Stimulated activated CD8-positive, alpha-beta memory T cell treated with anti-CD3 and anti-CD28 coated beads, Interleukin-7, amount 100 ng/mL, for 48 hours (primary cell): ENCODE results near the gene C11orf91.
"Not testable (repeated sequence)": the region's sequence is repeated elsewhere in the genome, so short reads cannot be mapped to it uniquely, and the experiment has no call there.

Source experiments
- DNase-seq, 2 donors: peaks; one replicate each; pipeline ENCODE4 v3.0.0-alpha.2; 2020; ENCODE audit warnings: low read depth in 1 of 2; ENCODE audit errors: extremely low read depth in 1 of 2

C11orf91 gene, protein sequence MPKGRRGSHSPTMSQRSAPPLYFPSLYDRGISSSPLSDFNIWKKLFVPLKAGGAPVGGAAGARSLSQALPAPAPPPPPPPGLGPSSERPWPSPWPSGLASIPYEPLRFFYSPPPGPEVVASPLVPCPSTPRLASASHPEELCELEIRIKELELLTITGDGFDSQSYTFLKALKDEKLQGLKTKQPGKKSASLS

DNA sequence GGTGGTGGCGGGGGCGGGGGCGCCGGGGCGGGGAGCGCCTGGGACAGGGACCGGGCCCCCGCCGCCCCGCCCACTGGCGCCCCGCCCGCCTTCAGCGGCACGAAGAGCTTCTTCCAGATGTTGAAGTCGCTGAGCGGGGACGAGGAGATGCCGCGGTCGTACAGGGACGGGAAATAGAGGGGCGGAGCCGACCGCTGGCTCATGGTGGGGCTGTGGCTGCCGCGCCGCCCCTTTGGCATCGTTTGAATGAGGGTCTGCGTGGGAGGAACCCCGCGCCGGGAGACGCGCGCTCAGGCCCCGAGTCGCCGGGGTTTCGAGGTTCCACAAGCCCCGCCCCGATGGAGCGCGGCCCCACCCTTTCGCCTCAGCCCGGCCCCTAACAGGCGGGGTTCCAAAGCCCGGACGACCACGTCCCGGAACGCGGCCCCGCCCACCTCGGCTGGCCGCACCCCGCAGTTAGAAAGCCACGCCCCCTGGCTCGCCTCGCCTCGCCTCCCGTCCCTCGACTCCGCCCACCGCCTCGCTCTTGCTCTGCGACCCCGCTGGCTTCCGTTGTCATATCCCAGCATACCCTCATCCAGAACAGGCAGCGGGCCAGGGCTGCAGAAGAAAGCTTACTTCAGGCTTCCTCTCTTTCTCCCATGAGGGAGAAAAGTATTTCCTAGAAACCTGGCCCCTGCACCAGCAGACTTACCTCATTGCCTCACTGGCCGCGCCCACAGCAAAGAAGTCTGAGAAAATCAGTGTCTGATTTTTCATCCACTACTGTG lies at the start of gene C11orf91:
C11orf91 (minus strand) TSS at position 325 of the 770 bp plus-strand sequence; CDS start at position 239, 86 bp downstream.
- peak; percentile 84 to 90 for DNase-seq

DNA sequence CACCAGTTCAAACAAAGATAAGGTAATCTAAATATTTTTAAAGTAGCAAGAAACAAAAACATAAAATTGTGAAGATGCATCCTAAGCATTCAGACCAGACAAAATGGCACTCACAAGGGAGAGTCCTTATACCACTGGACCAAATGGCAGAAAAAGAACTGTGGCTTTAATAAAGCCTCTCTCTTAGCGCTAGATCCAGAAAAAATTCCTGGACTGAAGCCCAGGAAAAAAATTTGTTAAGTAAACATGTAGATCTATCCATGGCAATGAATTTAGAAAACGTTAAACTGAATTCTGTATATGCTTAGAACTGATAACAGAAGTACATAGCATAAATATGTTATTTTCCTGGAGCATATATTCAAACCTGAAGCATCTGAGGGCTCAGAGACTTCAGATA lies 47.4 kb upstream of the C11orf91 start:
- DNase-seq, result no peak

DNA sequence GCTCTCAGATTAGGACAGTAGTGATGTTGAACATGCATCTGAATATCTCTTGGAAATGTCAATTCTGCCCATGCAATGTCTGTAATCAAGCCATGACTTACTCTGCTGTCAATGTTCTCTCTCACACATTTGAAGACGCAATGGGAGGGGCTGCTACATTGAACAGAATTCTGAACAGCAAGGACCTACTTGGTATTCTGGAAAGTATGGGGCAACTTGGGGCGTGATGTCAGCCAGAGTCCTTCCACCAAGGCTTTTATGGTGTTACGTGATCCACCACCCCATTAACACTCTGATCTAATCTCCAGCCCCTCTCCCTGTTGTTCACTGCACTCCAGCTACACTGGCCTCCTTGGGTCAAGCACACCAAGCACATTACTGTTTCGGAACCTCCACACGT lies 42.7 kb upstream of the C11orf91 start:
- DNase-seq, result no peak

DNA sequence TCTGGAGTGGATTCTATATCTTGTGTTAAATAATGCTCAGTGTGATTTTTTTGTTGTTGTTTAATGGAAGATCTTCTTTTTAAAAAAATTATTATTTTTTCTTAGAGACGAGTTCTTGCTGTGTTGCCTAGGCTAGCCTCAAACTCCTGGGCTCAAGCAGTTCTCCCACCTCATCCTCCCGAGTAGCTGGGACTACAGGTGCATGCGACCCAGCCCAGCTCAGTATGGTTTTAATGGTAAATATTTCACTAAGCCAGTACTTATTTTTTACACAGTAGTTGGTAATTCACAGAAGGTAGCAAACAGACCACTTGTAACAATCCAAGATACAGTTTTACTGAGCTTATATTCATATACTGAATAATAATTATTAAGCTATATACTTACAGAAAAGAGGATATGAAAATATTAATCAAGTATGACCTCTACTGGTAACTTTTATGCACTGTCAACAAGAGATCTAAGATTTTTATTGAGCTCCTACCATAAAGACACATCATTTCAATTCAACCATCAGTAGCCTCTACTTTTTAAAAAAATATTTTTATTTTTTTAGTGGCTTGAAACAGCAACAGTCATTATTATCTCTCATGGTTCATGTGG lies 41.7 kb upstream of the C11orf91 start:
- DNase-seq, result no peak

DNA sequence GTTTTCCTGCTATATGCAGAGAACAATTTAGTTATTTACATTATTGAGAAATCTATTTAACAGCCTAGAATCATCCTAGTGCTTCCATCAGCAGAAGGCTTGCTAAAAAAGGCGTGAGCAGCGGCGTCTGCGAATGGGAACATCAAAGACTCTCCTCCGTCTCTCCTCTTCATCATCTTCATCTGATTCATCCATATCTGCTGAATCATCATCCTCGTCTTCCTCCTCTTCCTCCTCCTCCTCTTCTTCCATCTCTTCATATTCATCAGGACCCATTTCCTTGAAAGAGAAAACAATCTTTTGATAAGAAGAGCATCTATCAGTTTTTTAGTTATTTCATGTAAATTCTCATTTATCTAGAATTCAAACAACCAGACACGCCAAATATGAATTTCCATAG lies 41.2 kb upstream of the C11orf91 start:
- DNase-seq, result no peak

DNA sequence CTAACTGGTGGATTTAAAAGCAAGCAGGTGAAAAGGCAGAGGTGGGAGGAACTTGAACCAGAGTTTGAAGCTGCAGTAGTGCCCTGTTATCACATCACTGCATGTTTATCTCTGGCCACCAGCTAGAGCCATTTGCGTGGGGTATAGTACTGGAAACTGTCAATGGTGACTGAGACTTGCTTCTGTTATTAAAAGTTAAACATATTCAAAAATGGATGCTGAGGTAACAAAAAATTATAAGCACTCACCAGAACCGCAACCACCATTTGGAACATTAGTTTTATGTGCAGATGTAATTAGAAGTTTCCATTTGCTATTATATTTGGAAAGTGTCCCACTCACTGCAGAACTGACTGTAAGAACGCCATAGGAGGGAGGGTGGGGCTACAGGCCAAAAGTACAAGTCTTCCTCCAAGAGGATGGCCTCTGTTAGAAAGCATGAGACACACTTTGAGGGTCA lies 36.8 kb upstream of the C11orf91 start:
- no peak for DNase-seq

DNA sequence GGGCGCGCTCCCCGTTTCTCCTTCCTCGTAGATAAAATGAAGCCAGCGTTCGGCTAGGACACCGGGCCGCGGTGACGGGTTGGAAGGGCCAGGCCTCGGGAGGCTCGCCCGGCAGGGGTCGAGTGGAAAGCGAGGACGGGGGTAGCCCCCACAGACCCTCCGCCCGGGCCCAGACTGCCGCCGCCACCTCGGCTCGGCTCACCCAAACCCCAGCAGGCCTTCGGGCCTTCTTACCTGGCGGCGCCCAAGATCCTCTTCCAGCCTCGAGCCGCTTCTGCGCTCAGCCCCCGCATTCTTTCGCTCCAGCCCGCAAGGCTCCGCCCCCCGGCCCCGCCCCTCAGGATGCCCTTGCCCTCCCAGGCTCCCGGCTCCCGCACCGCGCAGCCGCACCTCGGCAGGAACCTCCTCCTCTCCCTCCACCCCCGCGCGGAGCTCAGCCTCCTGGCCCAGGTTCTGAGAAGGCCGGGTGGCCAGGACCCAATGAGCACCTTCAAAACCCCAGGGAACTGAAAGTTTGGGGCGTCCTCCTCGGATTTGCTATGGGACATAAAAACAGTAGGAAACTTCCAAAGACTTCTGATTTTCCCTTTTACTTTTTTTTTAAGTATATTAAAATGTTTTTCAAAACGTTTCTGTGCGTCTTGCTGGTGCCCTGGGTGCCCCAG lies 35.7 kb upstream of the C11orf91 start, which contains the start of gene CD59:
CD59 (minus strand) TSS at position 276 of the 665 bp plus-strand sequence. CDS start 13,978 bp downstream, outside the sequence.
- DNase-seq, result peak in 1 of 2 donors; percentile 81

DNA sequence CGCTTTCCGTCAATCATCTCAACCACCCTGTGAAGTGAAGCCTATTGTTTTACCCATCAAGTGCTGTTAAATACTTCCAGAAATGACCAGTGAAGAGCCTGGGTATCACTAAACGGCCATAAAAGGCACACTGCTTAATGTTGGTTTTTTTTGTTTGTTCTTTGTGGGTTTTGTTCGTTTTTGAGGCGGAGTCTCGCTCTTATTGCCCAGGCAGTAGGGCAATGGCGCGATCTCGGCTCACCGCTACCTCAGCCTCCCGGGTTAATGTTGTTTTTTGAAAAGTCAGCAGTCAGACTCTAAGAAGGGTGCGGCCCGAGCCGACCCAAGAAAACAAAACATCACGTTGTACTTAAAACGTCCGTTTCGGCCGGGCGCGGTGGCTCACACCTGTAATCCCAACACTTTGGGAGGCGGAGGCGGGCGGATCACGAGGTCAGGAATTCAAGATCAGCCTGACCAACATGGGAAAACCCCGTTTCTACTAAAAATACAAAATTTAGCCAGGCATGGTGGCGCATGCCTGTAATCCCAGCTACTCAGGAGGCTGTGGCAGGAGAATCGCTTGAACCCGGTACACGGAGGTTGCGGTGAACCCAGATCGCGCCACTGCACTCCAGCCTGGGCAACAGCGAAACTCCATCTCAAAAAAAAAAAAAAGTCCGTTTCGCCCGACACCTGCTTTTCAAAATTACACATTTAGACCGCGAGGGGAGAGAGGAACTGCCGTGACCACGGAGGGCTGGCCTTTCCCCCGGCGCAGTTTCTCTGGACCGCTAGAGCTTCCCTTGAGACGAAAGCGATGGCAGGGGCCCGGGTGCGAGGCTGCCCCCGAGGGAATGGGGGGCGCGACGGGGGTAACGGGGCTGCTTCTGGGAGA lies 34.9 kb upstream of the C11orf91 start:
- peak in 1 of 2 donors; percentile 32 for DNase-seq

DNA sequence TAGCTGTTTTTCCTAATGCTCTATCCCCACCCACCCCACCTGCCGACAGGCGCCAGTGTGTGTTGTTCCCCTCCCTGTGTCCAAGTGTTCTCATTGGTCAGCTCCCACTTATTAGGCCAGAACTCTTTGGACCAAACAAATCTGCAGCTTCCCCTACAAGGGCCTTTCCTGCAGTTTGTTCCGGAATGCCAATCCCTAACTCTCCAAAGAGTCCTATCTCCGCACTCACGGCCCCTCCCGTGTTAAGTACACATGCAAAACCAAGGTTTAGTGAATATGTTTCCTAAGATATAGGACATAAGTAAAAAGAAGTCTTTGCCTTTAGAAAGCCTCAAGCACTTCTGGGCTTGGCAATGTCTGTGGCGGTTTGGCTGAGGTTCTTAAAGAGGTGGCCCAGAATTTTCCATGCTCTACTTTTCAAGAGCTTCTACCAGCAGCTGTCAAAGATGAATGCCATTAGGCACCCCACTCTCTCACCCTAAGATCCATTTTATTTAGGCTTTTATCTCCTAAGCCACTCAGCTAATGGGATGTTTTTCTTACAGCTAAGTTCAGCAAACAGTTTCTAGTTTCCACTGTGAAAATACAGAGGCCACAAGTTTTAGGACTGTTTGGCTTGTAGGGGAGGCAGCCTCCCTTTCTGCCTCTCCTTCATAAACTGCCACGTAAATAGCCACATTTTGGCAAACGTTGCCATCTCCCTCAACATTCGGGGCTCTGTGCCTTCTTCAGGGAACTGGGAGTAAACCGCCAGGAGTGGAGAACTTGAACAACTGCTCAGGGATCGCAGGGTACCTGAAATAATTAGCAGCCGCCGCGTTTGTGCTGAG lies 34.0 kb upstream of the C11orf91 start:
- no peak for DNase-seq

DNA sequence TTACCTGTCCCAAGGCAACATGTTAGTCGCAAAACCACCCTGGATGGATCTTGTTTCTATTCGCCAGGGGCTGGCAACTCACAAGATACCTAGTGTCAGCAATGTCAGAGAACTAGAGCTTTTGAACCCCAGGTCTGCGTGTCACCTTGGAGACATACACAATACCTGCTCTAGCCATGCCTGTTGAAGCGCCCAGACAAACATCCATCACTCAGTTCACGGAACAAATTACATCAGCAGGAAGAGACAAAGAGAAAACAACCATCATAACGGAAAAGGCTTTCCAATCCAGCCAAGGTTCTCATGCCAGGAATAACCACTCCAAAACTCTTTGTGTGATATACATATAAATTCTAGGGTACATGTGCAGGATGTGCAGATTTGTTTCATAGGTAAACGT lies 33.4 kb upstream of the C11orf91 start:
- DNase-seq, result no peak

DNA sequence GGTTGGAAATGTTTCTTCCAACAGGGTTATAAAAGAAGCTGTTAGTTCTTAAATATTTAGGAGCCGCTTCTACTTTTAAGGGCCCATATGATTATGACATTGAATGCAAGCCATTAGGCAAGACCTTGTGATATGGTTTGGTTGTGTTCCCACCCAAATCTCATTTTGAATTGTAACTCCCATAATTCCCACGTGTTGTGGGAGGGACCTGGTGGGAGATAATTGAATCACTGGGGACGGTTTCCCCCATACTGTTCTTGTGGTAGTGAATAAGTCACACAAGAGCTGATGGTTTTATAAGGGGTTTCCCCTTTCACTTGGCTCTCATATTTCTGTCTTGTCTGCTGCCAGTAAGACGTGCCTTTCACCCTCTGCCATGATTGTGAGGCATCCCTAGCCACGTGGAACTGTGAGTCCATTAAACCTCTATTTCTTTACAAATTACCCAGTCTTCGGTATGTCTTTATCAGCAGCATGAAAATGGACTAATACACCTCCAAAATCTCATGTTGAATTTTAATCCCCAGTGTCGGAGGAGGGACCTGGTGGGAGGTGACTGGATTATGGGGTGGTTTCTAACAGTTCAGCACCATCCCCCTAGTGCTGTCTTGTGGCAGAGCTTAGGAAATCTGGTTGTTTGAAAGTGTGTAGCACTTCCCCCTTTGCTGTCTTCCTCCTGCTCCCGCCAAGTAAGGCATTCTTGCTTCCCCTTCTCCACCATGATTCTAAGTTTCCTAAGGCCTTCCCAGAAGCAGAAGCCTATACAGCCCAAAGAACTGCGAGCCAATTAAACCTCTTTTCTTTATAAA lies 31.3 kb upstream of the C11orf91 start:
- DNase-seq, result peak in 1 of 2 donors; percentile 40

DNA sequence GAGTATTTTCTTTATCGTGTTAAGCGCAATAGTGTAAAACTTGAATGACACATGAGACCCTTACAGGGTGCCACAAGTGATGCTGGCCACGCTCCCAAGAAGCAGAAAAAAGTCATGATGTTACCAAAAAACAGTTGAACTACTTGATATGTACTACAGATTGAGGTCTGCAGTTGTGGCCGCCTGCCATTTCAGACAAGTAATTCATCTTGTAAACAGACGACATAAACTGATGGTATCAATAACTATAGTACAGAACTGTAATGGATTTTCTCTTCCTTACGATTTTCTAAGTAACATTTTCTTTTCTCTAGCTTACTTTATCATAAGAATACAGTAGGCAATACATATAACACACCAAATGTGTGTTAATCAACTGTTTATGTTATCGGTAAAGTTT lies 30.1 kb upstream of the C11orf91 start:
- DNase-seq, result no peak

DNA sequence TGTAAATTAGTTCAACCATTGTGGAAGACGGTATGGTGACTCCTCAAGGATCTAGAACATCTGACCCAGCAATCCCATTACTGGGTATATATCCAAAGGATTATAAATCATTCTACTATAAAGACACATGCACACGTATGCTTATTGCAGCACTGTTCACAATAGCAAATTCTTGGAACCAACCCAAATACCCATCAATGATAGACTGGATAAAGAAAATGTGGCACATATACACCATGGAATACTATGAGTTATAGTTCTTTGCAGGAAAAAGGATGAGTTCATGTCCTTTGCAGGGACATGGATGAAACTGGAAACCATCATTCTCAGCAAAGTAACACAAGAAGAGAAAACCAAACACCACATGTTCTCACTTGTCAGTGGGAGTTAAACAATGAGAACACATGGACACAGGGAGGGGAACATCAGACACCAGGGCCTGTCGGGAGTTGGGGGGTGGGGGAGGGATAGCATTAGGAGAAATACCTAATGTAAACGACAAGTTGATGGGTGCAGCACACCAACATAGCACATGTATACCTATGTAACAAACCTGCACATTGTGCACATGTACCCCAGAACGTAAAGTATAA lies 28.5 kb upstream of the C11orf91 start:
- not testable (repeated sequence) for DNase-seq

DNA sequence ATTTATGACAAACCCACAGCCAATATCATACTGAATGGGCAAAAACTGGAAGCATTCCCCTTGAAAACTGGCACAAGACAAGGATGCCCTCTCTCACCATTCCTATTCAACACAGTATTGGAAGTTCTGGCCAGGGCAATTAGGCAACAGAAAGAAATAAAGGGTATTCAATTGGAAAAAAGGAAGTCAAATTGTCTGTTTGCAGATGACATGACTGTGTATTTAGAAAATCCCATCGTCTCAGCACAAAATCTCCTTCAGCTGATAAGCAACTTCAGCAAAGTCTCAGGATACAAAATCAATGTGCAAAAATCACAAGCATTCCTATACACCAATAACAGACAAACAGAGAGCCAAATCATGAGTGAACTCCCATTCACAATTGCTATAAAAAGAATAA lies 26.9 kb upstream of the C11orf91 start:
- DNase-seq, result not testable (repeated sequence)

DNA sequence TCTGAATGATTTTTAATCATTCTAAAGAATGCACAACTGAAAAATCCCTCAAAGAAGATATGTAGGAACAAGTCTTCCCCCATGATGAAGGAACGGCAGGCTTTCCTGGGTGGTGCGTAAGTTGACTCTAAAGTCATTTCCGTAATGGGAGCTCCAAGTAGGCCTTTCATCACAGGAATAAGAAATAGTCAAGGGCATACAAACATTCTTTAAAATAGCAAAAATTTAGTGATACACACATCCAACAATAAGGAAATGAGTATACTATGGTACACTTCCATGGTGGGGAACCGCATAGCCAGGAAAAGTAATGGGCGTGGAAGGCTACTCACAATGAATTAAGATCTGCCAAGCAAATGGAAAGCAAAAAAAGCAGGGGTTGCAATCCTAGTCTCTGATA lies 24.9 kb upstream of the C11orf91 start:
- DNase-seq, result no peak

DNA sequence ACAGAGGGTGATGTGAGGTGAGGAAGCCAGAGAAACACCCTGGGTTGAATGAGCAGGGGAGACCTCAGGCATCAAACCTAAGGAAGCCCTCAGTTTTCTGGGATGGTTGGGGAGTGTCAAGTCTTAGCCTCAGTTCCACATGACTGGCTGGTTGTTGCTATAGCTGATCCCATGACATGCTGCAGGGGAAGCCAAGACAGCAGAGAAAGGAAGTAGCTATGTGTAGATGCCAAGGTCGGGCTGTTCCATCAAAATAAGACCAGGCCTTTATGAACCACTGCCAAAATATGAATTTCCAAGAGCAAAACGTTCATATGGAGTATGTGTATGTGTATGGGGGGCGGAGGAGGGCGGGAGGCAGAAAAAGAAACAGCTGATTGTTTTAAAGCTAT lies 24.0 kb upstream of the C11orf91 start:
- DNase-seq, result no peak

DNA sequence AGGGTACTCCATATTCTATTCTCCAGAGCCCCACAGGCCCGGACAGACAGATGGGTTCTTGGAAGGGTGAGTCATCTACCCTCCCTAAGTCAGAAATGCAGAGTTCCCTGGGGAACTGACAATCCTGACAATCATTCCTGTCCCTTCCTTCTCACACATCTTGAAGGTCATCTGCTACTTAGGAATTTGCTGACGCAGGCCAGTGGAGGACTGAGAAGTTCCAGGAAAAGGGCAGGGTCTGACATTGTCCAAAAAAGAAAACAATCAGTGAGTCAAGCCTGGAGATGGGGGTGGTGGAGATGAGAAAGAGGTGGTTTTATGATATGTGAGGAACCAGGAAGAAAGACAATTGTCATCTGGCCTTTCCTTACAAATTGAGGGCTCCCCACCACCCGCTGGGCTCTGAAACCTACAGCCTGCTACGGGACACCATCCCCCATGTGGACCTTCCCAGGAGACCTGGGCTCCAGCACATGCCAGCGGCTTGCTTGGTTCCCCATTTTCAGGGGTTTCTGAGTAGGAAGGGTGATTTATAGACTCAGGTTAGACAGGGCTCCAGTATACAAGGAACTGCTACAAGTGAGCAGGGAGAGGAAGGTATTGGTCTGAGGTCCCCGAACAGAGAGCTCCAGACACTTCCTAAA lies 22.7 kb upstream of the C11orf91 start:
- DNase-seq, result no peak
